RWPE1 (cell line): ENCODE results near the gene AHDC1.
A peak's percentile ranks its signal among the peaks of the same experiment; 100 is the strongest.

ENCODE experiments used
- CTCF ChIA-PET: fragments of 350-600 bp; sonication (Branson Sonifier 250); formaldehyde crosslinking; extraction: SDS; loops from one replicate; lab custom pipeline; 2021; lab: Yijun Ruan, JAX
- POLR2A ChIA-PET: fragments of 400-600 bp; formaldehyde crosslinking; extraction: SDS; loops from one replicate; lab custom pipeline; 2020; ENCODE audit warnings: antibody characterized with exemption; ENCODE audit not compliant: low non-redundant PET; lab: Yijun Ruan, JAX
- DNase-seq: peaks from one replicate; pipeline ENCODE4 v3.0.0; 2012; ENCODE audit warnings: low spot score
- H3K27ac ChIP-seq: fragments of 450-650 bp; 2 replicates; pipeline ENCODE4 v1.5.1; 2017
- CTCF ChIP-seq: fragments of 450-650 bp; conservative IDR thresholded peaks from 2 replicates; pipeline ENCODE4 v1.5.1; 2017; ENCODE audit warnings: low read depth, mild to moderate bottlenecking

The AHDC1 gene

GRCh38 chr1:27492796-27493195 lies 111.1 kb downstream of the AHDC1 start:
- no peak for DNase-seq
- CTCF ChIA-PET: interaction anchor here (1.1 kb wide), 1 partner anchor 9 kb away, joined by 6 read pairs; no protein-coding TSS in a partner anchor
- peak overlapping the region; percentile 95 for H3K27ac ChIP-seq
- POLR2A ChIA-PET: interaction anchor here (0.7 kb wide), 1 partner anchor 62 kb away, joined by 6 read pairs; no protein-coding TSS in a partner anchor
- TF ChIP-seq CTCF: no peak

- ChIA-PET CTCF (interaction anchor here (1.1 kb wide), 1 partner anchor 10 kb away, joined by 6 read pairs; no protein-coding TSS in a partner anchor), POLR2A (no interaction called here)
- DNase-seq: no peak
- peak overlapping the region; percentile 95 for H3K27ac ChIP-seq
- no peak for TF ChIP-seq CTCF
Observed at GRCh38 chr1:27491748-27492700, 111.9 kb downstream of the AHDC1 start.

- H3K27ac ChIP-seq: peak within 1 kb of the TSS; percentile 95
- POLR2A ChIA-PET: interaction anchor here (0.7 to 1.3 kb wide), 3 partner anchors 36 to 52 kb away, joined by 3 to 7 read pairs (median 4); no protein-coding TSS in a partner anchor
- CTCF ChIA-PET: interaction anchor here (0.6 to 1.7 kb wide), 2 partner anchors 41 to 67 kb away, joined by 3 to 5 read pairs; no protein-coding TSS in a partner anchor
- no peak for TF ChIP-seq CTCF
- peak; percentile 96 for DNase-seq
Observed at GRCh38 chr1:27489973-27490741, 113.8 kb downstream of the AHDC1 start, which contains the start of gene WASF2. WASF2 (minus strand) TSS chr1:27490167; CDS start chr1:27428890, 61,277 bp downstream.

GRCh38 chr1:27489501-27489972 lies 114.4 kb downstream of the AHDC1 start:
- no peak for TF ChIP-seq CTCF
- no peak for DNase-seq
- POLR2A ChIA-PET: interaction anchor here (1.0 to 1.3 kb wide), 2 partner anchors 38 to 53 kb away, joined by 3 to 4 read pairs; no protein-coding TSS in a partner anchor
- peak overlapping the region; percentile 95 for H3K27ac ChIP-seq
- CTCF ChIA-PET: interaction anchor here (0.6 to 1.7 kb wide), 2 partner anchors 14 to 67 kb away, joined by 3 to 5 read pairs; no protein-coding TSS in a partner anchor

DNA sequence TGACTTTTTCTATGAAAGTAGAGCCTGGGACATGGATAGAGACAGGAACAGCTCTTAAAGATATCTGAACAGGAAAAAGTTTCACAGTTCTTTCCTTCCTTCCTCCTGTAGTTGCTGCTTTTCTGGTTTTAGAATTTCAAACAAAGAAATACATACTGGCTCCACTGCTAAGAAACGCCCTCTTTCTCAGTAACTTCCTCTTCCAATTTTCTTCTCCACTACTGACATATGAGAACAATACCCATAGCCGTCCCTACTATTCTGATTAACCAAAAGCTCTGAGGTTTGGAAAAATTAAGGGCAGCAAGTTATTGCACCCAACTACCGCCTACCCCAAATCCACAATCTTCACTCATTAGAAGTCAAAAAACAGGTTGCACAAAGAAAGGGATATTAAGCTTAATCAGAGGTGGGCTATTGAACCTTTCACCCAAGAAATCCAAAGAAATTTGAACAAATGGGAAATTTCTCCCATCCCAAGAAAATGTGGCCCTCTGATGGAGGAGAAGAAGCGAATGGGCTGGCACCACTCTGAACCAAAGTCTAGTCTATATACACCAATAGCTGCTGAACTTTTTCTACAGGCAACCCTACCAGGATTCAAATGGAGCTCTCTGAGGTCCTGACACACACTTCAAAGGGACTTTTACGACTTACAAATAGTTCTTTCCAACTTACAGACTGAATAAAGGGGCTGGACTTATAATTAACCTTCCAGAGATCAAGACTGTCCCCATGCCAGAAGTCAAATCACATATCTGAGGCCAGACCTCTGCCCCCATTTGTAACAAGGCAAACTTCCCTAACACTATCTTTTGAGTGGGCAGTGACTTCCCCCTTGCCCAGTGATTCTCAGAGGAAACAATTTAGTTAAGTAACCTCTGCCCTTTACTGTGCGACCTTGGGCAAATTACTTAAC lies 115.7 kb downstream of the AHDC1 start:
- DNase-seq: no peak
- no peak for TF ChIP-seq CTCF
- ChIA-PET POLR2A (interaction anchor here (0.6 kb wide), 1 partner anchor 20 kb away, joined by 4 read pairs; no protein-coding TSS in a partner anchor), CTCF (interaction anchor here (1.1 kb wide), 1 partner anchor 68 kb away, joined by 4 read pairs; no protein-coding TSS in a partner anchor)
- peak overlapping the region; percentile 95; the same call in 1 of the 2 replicates for H3K27ac ChIP-seq
